Muscle of leg (tissue), 11 donors: ENCODE data around the gene SYNGR3. TPM values are rescaled to one million over a fixed set of nuclear protein-coding genes. Genes with fewer than 3 reads are reported as not detected.

Experiments used
- DNase-seq: peaks from one replicate; pipeline ENCODE4 v3.0.0; 2013
- H3K27ac ChIP-seq: one replicate; pipeline ENCODE4 v1.5.1; 2013; ENCODE audit warnings: mild to moderate bottlenecking, low read length, control low read depth
- H3K27me3 ChIP-seq: one replicate; pipeline ENCODE4 v1.6.1; 2013; ENCODE audit warnings: low read length; ENCODE audit not compliant: control insufficient read depth, insufficient read depth
- H3K36me3 ChIP-seq: one replicate; pipeline ENCODE4 v1.6.1; 2013; ENCODE audit warnings: low read length; ENCODE audit not compliant: control insufficient read depth, insufficient read depth
- H3K4me1 ChIP-seq: one replicate; pipeline ENCODE4 v1.6.1; 2013; ENCODE audit warnings: low read length; ENCODE audit not compliant: control insufficient read depth, insufficient read depth
- H3K4me3 ChIP-seq: one replicate; pipeline ENCODE4 v1.5.1; 2013; ENCODE audit warnings: low read length, control low read depth
- H3K9me3 ChIP-seq: replicated peaks from 2 replicates; pipeline ENCODE4 v1.6.1; 2013; ENCODE audit warnings: low read depth, low read length; ENCODE audit not compliant: control insufficient read depth
- WGBS: methylation state at CpG from one replicate; pipeline ENCODE4 v1.1.5; 2013; ENCODE audit warnings: missing lambda C conversion rate; ENCODE audit not compliant: insufficient coverage; 5-methylcytosine and 5-hydroxymethylcytosine counted together
- polyA plus RNA-seq, 8 donors: library from polyadenylated mRNA; unstranded; fragments of 120-200 nt; gene quantifications; one replicate each; pipeline versions ENCODE4 v1.2.1 to v1.2.3, GENCODE V29; 2013; ENCODE audit warnings: inconsistent platforms in 1 of 8, low replicate concordance in 1 of 8; ENCODE audit not compliant: insufficient read length in 8 of 8, insufficient read depth in 1 of 8
- total RNA-seq: library from RNA; stranded (reverse); fragments of 120-200 nt; gene quantifications from one replicate; pipeline ENCODE4 v1.2.4, GENCODE V29; 2013

Gene SYNGR3
- total and polyA plus RNA-seq, 9 donors: 0.70 to 1.5 (median 1.2) TPM

DNA sequence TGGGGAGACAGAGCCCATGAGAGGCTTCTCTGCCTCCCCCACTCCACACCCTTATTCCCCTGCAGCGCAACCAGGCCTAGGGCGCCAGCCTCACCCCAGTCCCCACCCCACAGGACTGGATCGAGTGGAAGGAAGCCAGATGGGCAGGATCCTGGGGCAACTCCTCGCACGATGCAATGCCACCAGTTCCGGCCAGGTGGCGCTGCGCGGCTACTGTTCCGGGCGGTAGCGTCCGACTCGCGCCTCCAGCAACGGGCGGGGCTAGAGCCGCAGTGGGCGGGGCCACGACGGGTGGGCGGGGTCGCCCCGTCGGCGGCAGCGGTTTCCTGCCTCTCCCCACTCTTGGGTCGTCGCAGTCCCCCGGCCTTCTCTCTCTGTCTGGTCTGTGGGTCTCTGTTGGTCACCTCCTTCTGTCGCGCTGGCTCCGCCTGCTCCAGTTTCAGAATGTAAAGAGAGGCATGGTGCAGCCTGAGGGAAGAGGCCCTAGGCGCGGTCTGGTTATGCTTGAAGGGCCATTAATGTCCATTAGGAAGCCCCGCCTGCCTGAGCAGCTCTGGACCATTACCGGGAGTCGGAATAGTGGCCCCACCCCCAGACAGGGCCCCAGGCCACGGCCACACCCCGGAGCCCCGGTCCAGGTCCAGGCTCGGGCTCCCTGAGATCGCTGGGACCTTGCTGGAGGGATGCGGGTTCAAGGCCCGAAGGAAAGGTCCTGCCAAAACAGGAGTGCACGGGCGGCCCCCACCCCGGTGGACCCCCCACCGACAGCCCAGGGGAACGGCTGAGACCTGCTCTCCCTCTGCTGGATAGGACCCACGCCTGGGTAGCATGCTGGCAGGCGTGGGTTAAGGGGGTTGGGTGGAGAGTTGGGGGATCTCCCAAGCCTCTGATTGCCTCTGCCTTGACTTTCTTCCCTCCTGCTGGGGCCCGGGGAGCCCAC, 33.6 kb downstream of the SYNGR3 start:
- DNase-seq: peak; percentile 93
- H3K4me3 ChIP-seq: peak overlapping the region; percentile 39
- H3K4me1 ChIP-seq: peaks cover 59% of the 10 kb centered on the region
- H3K36me3 ChIP-seq: no peaks in the 10 kb centered on the region
- peaks cover 33% of the 10 kb centered on the region for H3K27me3 ChIP-seq
- H3K27ac ChIP-seq: peak overlapping the region; percentile 83
- H3K9me3 ChIP-seq: no peaks in the 10 kb centered on the region
- WGBS: 6% methylated on average over 45 of the region's 53 CpGs

- no peak for DNase-seq
- peaks cover 30% of the 10 kb centered on the region for H3K27me3 ChIP-seq
- no peak overlapping the region for H3K4me3 ChIP-seq
- 79% methylated on average over 12 of the region's 12 CpGs for WGBS
- no peaks in the 10 kb centered on the region for H3K9me3 ChIP-seq
- H3K4me1 ChIP-seq: peaks cover 64% of the 10 kb centered on the region
- H3K36me3 ChIP-seq: no peaks in the 10 kb centered on the region
- peak overlapping the region; percentile 83 for H3K27ac ChIP-seq
Measured at GRCh38 chr16:2024032-2024420, 34.3 kb downstream of the SYNGR3 start.

- H3K27me3 ChIP-seq: peaks cover 19% of the 10 kb centered on the region
- WGBS: 88% methylated on average over 14 of the region's 14 CpGs
- peaks cover 7% of the 10 kb centered on the region for H3K36me3 ChIP-seq
- H3K4me3 ChIP-seq: no peak overlapping the region
- H3K27ac ChIP-seq: no peak overlapping the region
- DNase-seq: no peak
- H3K9me3 ChIP-seq: no peaks in the 10 kb centered on the region
- H3K4me1 ChIP-seq: peaks cover 62% of the 10 kb centered on the region
Measured at GRCh38 chr16:2025251-2025650, 35.5 kb downstream of the SYNGR3 start.

DNA sequence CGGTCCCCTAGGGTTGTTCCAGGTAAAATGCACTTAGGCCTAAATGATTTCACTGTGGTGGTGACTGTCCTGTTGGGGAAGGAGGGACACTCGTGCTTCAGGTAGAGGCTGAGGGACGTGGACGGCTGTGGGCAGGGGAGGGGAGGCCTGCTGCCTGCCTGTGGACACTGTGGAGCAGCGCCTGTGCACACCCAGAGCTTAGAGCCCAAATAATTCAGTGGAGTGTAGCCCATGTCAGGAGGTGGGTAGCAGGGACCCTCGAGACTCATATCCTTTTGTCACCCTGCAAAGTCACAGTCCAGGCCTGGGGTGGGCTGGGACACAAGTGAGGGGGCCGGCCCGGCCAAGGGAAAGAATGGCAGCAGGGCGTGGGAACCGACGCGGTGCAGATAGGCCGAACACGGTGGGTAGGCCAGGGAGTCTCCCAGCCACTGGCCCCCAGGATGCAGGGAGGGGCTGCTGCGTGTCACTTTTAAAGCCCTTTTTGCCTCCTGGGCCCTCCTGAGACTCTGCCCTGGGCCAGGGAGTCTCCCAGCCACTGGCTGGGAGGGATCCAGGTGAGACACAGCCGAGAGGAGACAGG, 36.2 kb downstream of the SYNGR3 start:
- Histone ChIP-seq H3K27me3 (peaks cover 12% of the 10 kb centered on the region), H3K36me3 (peaks cover 8% of the 10 kb centered on the region), H3K27ac (no peak overlapping the region), H3K9me3 (no peaks in the 10 kb centered on the region), H3K4me3 (no peak overlapping the region), H3K4me1 (peaks cover 55% of the 10 kb centered on the region)
- DNase-seq: no peak
- WGBS: 85% methylated on average over 15 of the region's 16 CpGs

GRCh38 chr16:2026461-2027023, 36.8 kb downstream of the SYNGR3 start, which contains the start of gene NHERF2:
Gene NHERF2, plus strand, starts transcription at chr16:2026902. Its CDS starts 104 bp downstream, at chr16:2027006.
- Histone ChIP-seq H3K9me3 (no peaks in the 10 kb centered on the region), H3K4me1 (peaks cover 58% of the 10 kb centered on the region), H3K36me3 (peaks cover 8% of the 10 kb centered on the region), H3K27me3 (peaks cover 10% of the 10 kb centered on the region), H3K4me3 (peak within 1 kb of the TSS; percentile 50), H3K27ac (no peak within 1 kb of the TSS)
- peak; percentile 57 for DNase-seq
- WGBS: 2% methylated on average over 45 of the region's 59 CpGs

- WGBS: 3% methylated on average over 67 of the region's 76 CpGs
- Histone ChIP-seq H3K36me3 (peaks cover 8% of the 10 kb centered on the region), H3K4me1 (peaks cover 61% of the 10 kb centered on the region), H3K9me3 (no peaks in the 10 kb centered on the region), H3K27ac (no peak overlapping the region), H3K27me3 (peaks cover 6% of the 10 kb centered on the region), H3K4me3 (peak overlapping the region; percentile 50)
- DNase-seq: peak; percentile 40
Measured at GRCh38 chr16:2027024-2028010, 37.5 kb downstream of the SYNGR3 start.

DNA sequence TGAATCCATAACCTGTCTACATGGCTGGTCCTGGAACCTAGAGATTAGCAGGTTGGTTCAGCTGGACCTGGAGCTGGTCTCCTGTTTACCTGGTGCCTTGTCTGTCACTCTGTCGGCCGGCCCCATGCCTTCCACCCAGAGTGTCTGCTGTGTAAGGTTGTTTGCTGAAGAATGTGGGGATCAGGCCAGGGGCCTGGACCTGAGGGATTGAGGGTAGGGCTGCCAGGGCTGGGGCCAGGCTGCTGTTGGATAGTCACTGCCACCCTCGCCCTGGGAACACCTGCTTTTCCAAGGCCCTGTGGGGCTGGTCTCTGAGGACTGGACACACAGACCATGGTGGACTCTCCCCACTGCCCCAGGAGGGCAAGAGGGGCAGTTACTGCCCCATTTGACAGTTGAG, 38.4 kb downstream of the SYNGR3 start:
- H3K36me3 ChIP-seq: peaks cover 8% of the 10 kb centered on the region
- WGBS: 57% methylated on average over 3 of the region's 3 CpGs
- no peak for DNase-seq
- no peak overlapping the region for H3K27ac ChIP-seq
- H3K4me1 ChIP-seq: peaks cover 63% of the 10 kb centered on the region
- peak overlapping the region; percentile 50 for H3K4me3 ChIP-seq
- H3K27me3 ChIP-seq: peaks cover 6% of the 10 kb centered on the region
- H3K9me3 ChIP-seq: no peaks in the 10 kb centered on the region

DNA sequence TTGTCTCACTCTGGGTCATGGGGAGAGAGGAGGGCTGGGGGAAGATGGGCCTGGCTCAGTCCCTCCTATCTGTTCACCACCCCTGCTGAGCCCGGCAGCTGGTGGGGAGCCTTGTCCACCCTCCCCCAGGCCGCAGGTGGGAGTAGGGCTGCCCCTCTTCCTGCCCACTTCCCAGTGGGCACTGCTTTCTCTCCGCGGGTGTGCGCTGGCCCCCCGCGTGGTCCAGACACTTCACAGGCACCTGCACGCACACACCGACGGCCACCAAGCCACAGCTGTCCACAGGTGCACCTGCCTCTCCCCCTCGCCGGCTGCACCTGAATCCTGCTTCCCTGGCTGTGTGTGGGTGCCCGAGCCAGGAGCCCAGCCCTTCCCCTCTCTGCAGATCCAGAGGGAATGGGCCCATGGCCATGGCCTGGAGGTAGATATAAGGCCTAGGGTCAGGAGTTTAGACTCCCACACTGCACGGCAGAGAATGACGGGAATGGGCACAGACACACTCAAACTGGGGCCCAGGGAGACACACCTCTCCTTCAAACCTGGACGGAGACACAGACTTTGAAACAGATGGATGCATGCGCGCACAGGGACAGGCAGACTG, 39.0 kb downstream of the SYNGR3 start:
- 79% methylated on average over 14 of the region's 18 CpGs for WGBS
- H3K27ac ChIP-seq: no peak overlapping the region

GRCh38 chr16:2029350-2029749, 39.6 kb downstream of the SYNGR3 start:
- no peak for DNase-seq
- 76% methylated on average over 21 of the region's 22 CpGs for WGBS
- H3K27ac ChIP-seq: no peak overlapping the region

More for the DNA sequence above, 39.0 kb downstream of the SYNGR3 start:
- DNase-seq: no peak
- Histone ChIP-seq H3K4me1 (peaks cover 63% of the 10 kb centered on the region), H3K27me3 (peaks cover 6% of the 10 kb centered on the region), H3K36me3 (peaks cover 8% of the 10 kb centered on the region), H3K4me3 (peak overlapping the region; percentile 50), H3K9me3 (no peaks in the 10 kb centered on the region)

More at GRCh38 chr16:2029350-2029749, 39.6 kb downstream of the SYNGR3 start:
- Histone ChIP-seq H3K4me3 (no peak overlapping the region), H3K9me3 (no peaks in the 10 kb centered on the region), H3K36me3 (peaks cover 8% of the 10 kb centered on the region), H3K27me3 (peaks cover 6% of the 10 kb centered on the region), H3K4me1 (peaks cover 62% of the 10 kb centered on the region)
